IPS-11a (cell line): Measurements from ENCODE around the gene KCNH4.
"Not testable (repeated sequence)": the region's sequence is repeated elsewhere in the genome, so short reads cannot be mapped to it uniquely, and the experiment has no call there.

Experiments used
- H3K4me3 ChIP-seq: one replicate; pipeline ENCODE4 v1.5.1; 2013; ENCODE audit warnings: low read depth, low read length, control low read depth

The KCNH4 gene

GRCh38 chr17:42179335-42179734 is 1.6 kb downstream of the KCNH4 start:
- H3K4me3 ChIP-seq = no peak overlapping the region

GRCh38 chr17:42178817-42179216 is 2.1 kb downstream of the KCNH4 start:
- no peak overlapping the region for H3K4me3 ChIP-seq

- no peak overlapping the region for H3K4me3 ChIP-seq
Measured at GRCh38 chr17:42177684-42178083, 3.3 kb downstream of the KCNH4 start.

GRCh38 chr17:42174126-42174783 is 6.7 kb downstream of the KCNH4 start:
- H3K4me3 ChIP-seq = no peak overlapping the region

DNA sequence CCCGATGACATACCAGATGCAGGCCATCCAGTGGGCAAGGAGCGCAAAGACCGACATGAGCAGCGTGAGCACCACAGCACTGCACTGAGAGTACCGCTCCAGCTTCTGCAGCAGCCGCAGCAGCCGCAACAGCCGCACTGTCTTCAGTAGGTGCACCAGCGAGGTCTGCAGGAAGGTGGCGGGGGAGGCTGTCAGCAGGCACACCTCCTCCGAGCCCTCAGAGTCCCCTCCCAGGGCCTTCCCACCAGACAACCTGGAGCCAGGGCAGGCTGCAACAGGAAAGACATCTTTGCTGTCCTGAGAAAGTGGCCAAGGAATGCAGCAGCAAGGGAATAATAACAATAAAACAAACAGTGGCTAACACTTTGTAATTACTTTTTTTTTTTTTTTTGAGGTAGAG is 9.1 kb downstream of the KCNH4 start:
- no peak overlapping the region for H3K4me3 ChIP-seq

DNA sequence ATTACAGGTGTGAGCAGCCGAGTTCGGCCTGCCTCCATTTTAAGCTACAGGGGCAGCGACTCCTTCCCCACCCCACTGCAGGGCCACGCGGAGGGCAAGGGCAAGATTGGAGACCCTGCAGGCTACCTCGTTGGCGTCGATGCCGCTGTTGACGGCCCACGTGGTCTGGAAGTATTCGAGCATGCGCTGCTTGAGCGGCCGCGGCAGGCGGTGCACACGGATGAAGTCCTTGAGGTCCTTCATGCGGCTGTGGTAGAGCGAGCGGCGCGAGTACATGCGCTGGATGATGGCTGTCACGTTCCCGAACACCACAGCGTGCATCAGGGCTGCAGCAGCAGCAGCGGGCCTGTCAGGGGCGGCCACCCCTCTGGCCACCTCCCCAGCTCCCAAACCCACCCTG is 11.6 kb downstream of the KCNH4 start:
- H3K4me3 ChIP-seq = no peak overlapping the region

GRCh38 chr17:42167807-42168206 is 13.1 kb downstream of the KCNH4 start:
- H3K4me3 ChIP-seq = no peak overlapping the region

DNA sequence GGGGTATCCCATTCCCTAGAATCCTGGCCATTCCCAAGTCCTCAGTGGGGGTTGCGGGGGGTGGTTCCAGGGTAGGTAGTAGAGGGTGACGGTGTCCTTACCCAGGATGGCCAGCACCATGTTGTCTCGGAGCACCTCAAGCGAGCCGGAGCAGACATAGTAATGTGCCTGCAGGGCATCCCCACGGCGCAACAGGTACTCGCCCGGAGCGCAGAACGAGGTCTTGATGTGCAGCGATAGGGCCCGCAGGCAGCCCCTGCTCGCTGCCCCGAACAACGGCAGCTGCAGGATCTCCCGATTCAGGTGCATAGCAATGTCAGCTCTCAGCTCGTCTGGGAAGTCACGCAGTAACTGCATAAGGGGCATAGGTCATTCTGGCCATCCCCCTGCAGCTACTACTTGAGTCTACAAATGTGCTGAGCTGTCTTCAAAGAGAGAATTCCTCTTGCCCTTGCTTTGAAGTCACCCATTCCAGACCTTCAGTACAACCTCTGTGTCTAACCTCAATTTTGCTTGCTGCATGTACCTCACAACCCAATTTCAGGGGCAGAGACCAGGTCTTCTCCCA is 14.7 kb downstream of the KCNH4 start:
- no peak overlapping the region for H3K4me3 ChIP-seq

- H3K4me3 ChIP-seq = no peak overlapping the region
Measured at GRCh38 chr17:42165751-42166150, 15.2 kb downstream of the KCNH4 start.

DNA sequence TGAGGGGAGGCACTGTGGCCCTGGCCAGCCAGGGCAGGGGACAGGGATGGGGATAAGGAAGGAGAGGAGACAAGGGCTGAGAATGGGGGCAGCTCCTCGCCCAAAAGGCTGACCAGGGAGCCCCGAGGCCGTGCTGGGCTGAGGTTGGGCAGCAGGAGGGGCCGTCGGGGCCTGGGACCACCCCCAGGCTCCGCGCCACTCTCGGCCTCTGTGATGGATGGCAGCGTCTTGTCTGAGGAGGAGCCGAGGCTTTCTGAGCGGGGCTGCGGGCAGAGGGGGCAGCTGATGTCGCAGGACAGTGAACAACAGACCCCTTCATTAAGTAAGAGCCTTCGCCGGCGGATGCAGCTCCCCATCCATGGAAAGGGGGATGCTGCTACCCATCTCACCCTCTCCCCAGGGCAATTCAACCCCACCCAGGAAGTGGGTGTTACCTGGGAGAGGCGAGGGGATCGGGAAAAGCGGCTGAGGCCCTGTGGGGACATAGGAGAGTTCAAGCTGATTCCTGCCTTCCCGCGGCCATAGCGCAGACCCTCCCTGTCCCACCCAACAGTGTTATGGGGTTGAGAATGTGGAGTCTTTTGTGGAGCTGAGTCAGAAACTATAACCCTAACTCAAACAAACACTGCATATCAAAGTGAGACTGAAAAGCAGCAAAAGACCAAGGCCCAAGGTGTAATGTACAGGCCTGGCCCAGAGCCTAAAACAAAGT is 17.1 kb downstream of the KCNH4 start:
- H3K4me3 ChIP-seq = no peak overlapping the region

GRCh38 chr17:42163113-42163512 is 17.8 kb downstream of the KCNH4 start:
- H3K4me3 ChIP-seq = no peak overlapping the region

DNA sequence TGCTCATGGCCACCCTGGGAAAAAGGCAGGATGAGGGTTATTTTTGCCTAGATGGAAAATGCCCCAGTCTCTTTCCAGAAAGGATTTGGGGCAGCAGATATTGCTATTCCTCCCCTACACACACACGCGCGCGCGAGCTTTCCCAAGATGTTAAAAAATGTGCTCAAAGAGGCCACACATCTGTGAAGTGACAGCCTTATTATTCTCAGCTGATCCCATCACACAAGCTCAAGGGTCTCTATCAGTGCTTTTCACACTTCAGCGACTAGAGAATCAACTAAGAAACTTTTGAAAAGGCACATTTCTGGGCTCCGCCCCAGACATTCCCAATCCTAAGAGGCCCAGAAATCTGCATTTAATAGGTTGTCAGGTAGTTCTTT is 20.4 kb downstream of the KCNH4 start:
- no peak overlapping the region for H3K4me3 ChIP-seq

- no peak overlapping the region for H3K4me3 ChIP-seq
Measured at GRCh38 chr17:42159796-42160530, 21.0 kb downstream of the KCNH4 start.

- peak overlapping the region; percentile 96 for H3K4me3 ChIP-seq
Measured at GRCh38 chr17:42155614-42156045, 25.3 kb downstream of the KCNH4 start.

DNA sequence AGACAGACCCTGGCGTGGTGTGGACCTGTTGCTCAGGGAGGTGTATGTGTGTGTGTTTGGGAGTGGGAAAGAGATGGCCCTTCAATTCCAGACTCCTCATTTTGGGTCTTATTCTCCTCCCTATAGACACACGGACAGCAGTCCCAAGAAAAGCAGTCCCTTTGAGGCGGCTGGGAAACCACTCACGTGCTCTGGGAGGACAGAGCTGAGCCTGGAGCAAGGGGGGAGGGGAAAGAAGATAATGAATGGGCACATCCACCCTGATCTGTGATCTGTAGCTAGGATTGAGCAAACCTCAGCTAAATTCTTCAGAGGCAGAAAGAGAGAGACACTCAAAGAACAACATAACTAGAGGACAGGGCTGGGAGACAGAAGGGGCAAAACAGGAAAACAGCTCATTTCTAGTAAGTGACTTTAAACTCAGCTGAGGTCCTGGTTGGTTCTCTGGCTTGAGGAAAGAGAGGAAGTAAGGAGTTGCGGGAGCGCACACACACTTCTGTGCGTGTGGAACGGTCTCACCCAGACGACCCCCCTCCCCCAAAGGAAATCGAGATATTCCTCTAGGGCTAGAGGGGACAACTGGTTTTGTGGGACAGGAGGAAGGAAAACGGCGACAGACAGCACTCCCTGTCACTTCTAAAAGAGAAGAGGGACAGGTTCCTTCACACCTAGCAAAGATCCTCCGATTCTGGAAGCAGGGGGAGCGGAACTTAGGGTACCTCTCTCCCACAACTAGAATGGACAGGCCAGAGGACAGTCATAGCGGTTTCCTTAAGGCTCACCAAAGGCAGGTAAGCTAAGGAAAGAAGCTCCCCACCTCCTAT is 26.8 kb downstream of the KCNH4 start:
- peak overlapping the region; percentile 96 for H3K4me3 ChIP-seq

- no peak overlapping the region for H3K4me3 ChIP-seq
Measured at GRCh38 chr17:42146911-42147607, 33.9 kb downstream of the KCNH4 start.

GRCh38 chr17:42143138-42143537 is 37.8 kb downstream of the KCNH4 start:
- H3K4me3 ChIP-seq = not testable (repeated sequence)

DNA sequence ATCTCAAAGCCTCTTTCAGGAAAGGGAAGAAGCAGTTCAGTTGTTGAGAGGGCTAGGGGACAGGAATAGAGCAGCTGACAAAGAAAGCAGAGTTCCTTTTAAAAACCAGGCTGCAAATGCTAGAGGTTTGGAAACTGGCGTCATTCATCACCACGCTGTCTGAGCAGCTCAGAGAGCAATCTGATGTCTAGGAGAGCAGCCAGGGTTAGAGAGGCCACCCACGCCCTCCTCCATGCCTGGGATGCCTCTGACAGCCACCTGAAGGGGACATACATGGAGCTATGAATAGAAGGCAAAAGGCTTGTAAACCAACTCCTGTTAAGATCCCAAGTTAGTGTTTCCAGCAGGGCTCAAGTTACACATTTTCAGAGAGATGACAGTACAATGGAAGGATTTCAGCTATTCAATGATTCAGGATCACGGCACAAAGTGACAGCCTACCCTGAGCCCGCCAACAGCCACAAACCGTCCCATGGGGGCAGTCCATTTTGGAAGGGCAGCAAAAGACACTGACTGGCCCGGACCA is 38.5 kb downstream of the KCNH4 start:
- H3K4me3 ChIP-seq = no peak overlapping the region

- H3K4me3 ChIP-seq = no peak overlapping the region
Measured at GRCh38 chr17:42141382-42141781, 39.6 kb downstream of the KCNH4 start.

DNA sequence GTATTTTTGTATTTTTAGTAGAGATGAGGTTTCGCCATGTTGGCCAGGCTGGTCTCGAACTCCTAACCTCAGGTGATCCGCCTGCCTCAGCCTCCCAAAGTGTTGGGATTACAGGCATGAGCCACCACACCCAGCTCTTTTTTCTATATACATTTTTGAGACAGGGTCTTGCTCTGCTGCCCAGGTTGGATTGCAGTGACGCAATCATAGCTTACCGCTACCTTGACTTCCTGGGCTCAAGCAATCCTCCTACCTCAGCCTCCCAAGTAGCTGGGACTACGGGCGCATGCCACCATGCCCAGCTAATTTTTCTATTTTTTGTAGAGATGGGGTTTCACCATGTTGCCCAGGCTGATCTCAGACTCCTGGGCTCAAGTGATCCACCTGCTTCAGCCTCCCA is 40.3 kb downstream of the KCNH4 start:
- not testable (repeated sequence) for H3K4me3 ChIP-seq
